Measurements from ENCODE around the gene CCDC88B. TPM values are rescaled to one million over a fixed set of nuclear protein-coding genes. Genes with fewer than 3 reads are reported as not detected.

The CCDC88B gene
- total and polyA plus RNA-seq, 9 of the 15 experiments (the other 6 are each of a cell fraction or from before 2014, with no cell fraction given), result 0.13 to 18.1 (median 7.9) TPM

- TF ChIP-seq SAFB2 (IDR thresholded peaks at IDR 0.05; ENCODE audit: borderline replicate concordance, low read depth, low read length, severe bottlenecking) (no peak), SMARCA4 (IDR thresholded peaks at IDR 0.05) (0 out of 2 replicates have a peak, but pooled peaks have one; percentile 33), ZNF444 (CRISPR knock-in tag; IDR thresholded peaks at IDR 0.05) (no peak), GMEB1 (CRISPR knock-in tag; IDR thresholded peaks at IDR 0.05) (no peak), HLTF (IDR thresholded peaks at IDR 0.05) (no peak), ZC3H8 (IDR thresholded peaks at IDR 0.05) (no peak), ZNF589 (CRISPR knock-in tag; IDR thresholded peaks at IDR 0.05; ENCODE audit: low read depth) (no peak), SIX5 (IDR thresholded peaks at IDR 0.05; ENCODE audit: borderline replicate concordance in 1 of 2, insufficient read depth in 1 of 2, low read depth in 1 of 2, low read length in 2 of 2) (no peak), ZBTB5 (IDR thresholded peaks at IDR 0.05) (no peak), CXXC5 (CRISPR knock-in tag; IDR thresholded peaks at IDR 0.05) (peak; percentile 52; the same call in 1 of the 2 replicates), MEF2D (tag; conservative IDR thresholded peaks at IDR 0.05; ENCODE audit: low read depth) (no peak), SIN3B (IDR thresholded peaks at IDR 0.05; ENCODE audit: low read depth) (peak; percentile 17; the same call in 1 of the 2 replicates), THAP7 (CRISPR knock-in tag; IDR thresholded peaks at IDR 0.05) (no peak), SNAPC5 (CRISPR knock-in tag; IDR thresholded peaks at IDR 0.05) (no peak), HNRNPK (IDR thresholded peaks at IDR 0.05; ENCODE audit: low read depth, low read length, poor library complexity, severe bottlenecking) (peak; percentile 6), HDAC6 (IDR thresholded peaks at IDR 0.05; ENCODE audit: low read depth, low read length) (no peak), ZNF551 (CRISPR knock-in tag; IDR thresholded peaks at IDR 0.05) (no peak), POLR2B (IDR thresholded peaks at IDR 0.05; ENCODE audit: low read depth, partially characterized antibody) (no peak), ZNF217 (CRISPR knock-in tag; IDR thresholded peaks at IDR 0.05) (no peak), SMARCE1 (IDR thresholded peaks at IDR 0.05) (no peak), RAD51 (IDR thresholded peaks at IDR 0.05; ENCODE audit: borderline replicate concordance, low read depth) (peak; percentile 33; the same call in 1 of the 2 replicates), POLR2AphosphoS2 (IDR thresholded peaks at IDR 0.05; ENCODE audit: low read length) (no peak), ZNF3 (CRISPR knock-in tag; IDR thresholded peaks at IDR 0.05) (no peak), ZNF174 (CRISPR knock-in tag; IDR thresholded peaks at IDR 0.05) (no peak)
Measured at GRCh38 chr11:64305691-64306562, 34.1 kb upstream of the CCDC88B start (continued).
